DMS 273 treated with DMSO at 0.1 percent for 48 hours (cell line): ENCODE measurements around the gene PPP4R4.

ENCODE experiments used
- DNase-seq: peaks from one replicate; lab custom pipeline; 2025; lab: John Stamatoyannopoulos, UW

Gene PPP4R4, protein sequence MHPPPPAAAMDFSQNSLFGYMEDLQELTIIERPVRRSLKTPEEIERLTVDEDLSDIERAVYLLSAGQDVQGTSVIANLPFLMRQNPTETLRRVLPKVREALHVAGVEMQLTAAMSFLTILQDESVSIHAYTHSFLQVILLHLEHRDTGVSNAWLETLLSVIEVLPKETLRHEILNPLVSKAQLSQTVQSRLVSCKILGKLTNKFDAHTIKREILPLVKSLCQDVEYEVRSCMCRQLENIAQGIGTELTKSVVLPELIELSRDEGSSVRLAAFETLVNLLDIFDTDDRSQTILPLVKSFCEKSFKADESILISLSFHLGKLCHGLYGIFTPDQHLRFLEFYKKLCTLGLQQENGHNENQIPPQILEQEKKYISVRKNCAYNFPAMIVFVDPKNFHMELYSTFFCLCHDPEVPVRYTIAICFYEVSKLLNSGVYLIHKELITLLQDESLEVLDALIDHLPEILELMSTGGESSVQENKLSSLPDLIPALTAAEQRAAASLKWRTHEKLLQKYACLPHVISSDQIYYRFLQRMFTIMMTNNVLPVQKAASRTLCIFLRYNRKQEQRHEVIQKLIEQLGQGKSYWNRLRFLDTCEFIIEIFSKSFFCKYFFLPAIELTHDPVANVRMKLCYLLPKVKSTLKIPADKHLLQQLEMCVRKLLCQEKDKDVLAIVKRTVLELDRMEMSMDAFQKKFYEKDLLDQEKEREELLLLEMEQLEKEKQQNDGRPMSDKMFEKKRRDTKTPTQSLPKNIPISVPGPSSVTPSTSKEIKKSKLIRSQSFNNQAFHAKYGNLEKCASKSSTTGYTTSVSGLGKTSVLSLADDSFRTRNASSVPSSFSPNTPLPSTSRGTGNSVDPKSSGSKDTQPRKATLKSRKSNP

DNA sequence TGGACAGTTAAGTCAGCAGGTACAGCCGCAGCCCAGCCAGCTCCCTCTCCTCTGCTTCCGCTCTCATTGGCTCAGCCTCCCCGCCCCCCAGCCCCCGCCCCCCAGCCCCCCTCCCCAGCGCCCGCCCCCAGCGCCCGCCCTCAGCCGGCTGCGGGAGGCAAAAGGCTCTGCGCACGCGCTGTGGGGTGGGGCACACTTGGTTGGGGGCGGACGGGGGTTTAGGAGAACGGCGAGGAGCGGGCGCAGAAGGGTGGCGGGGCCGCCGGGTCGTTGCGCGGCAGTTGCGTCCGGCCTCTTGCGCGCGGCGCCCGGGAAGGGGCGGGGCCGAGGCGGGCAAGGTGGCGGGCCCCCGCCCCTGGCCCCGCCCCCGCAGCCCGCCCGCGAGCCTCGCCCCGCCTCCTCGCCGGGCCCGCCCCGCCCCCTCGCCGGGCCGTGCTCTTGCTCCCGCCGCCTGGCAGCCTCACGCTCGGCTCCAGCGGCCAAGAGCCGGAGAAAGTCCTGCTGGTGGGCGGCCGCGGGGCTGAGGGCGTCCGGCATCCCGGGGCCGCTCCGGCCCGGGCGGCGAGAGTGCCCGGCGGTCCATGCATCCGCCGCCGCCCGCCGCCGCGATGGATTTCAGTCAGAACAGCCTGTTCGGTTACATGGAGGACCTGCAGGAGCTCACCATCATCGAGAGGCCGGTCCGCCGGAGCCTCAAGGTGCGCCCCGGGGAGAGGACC lies at the start of gene PPP4R4:
PPP4R4 (plus strand) TSS at position 438 of the 719 bp plus-strand sequence; CDS start at position 582, 144 bp downstream.
- DNase-seq, result peak; percentile 72

DNA sequence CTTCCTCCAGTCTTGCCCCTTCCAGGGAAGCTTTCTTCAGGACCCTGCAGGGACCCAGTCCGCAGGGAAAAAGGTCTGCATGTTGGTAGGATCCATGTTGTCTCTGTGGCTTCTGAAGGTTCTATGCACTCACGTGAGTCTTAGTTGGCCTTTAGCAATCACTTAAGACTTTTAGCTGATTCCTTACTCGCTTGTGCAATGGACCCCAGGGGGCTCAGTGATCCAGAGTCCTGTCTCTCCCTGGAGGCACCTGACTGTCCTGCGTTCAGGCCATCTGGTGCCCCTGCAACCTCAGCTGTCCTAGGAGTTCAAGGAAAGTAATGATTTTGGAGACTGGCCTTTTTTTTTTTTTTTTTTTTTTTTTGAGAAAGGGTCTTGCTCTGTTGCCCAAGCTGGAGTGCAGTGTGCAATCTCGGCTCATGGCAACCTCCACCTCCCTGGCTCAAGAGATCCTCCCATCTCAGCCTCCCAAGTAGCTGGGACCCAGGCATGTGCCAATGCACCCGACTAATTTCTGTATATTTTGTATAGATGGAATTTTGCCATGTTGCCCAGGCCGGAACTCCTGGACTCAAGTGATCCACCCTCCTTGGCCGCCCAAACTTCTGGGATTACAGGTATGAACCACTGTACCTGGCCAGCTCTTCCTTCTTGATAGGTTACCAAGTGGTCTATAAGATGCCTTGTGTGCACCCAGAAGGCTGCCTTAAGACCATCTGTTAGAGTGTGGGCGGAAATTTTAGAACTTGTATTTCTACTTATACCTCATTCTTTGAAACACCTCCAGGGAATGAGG lies 49.3 kb upstream of the PPP4R4 start:
- no peak for DNase-seq

DNA sequence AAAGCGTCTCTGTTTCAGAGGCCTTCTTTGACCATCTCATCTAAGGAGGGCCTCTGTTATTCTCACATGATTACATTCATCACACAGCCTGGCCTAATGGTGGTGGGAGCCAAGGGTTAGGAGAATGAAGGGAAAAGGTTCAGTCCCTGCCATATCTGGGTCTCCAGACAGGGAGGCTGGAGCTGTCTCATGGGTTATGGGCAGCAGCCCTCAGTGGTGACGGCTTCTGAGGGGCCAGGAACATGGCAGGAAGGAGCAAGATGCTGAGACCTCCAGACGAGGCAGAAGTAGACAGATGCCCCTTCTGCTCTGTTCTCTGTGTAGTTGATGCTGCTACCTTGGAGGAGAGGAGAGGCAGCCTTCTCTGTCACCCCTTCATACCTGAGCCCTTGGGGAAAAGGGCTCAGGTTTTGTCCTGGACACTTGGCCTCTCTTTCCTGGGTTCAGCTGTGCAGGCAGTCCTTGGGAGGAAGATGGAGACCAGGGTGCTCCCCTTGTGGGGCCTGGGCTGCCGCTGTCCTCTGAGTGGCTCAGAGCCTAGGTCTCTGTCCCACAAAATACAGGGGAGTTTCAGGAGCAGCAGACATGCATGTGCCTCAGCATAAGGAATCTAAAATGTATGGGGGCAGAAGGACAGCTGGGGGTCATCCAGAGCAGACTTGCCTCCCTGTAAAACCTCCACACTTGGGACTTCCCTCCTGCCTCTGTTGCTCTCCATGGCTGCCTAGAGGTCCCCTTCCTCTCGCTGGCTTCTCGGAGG lies 48.3 kb upstream of the PPP4R4 start:
- no peak for DNase-seq

DNA sequence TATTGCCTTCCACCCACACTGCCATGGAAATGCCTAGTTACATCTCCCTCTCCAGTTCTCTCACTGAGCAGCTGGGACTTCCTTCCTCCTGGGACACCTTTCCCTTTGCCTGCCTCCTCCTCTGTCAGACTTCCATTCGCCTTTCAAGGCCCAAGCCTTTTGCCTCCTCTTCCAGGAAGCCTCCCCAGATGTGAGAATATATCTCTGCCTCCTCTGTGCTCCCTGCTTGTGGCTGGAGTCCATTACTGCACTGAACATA lies 47.8 kb upstream of the PPP4R4 start:
- no peak for DNase-seq

DNA sequence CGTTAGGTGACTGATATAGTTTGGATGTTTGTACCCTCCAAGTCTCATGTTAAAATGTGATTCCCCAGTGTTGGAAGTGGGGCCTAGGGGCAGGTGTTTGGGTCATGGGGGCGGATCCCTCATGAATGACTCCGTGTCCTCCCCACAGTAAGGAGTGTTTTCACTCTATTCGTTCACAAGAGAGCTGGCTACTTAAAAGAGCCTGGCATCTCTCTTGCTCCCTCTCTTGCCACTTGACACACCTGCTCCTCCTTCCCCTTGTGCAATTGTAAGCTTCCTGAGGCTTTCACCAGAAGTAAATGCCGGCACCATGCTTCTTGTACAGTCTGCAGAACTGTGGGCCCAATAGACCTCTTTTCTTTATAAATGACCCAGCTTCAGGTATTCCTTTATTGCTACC lies 47.3 kb upstream of the PPP4R4 start:
- DNase-seq, result no peak

DNA sequence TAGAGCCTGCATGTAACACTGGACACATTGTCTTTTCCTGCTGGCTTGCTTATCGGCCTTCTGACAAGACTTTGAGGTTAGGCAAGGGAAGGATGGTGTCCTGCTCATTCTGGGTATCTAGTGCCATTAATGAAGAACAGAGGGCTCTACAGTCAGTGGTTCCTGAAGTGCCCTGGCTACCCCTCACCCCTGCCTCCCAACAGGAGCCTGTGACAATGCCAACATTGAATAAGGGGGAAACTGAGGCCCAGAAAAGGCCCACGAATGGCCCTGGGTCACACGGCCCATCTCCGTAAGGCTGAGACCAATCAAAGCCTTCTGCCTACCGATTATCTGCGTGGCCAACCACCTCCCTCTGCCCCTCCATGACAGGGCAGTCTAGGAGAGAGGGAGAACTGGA lies 46.8 kb upstream of the PPP4R4 start:
- DNase-seq, result no peak

DNA sequence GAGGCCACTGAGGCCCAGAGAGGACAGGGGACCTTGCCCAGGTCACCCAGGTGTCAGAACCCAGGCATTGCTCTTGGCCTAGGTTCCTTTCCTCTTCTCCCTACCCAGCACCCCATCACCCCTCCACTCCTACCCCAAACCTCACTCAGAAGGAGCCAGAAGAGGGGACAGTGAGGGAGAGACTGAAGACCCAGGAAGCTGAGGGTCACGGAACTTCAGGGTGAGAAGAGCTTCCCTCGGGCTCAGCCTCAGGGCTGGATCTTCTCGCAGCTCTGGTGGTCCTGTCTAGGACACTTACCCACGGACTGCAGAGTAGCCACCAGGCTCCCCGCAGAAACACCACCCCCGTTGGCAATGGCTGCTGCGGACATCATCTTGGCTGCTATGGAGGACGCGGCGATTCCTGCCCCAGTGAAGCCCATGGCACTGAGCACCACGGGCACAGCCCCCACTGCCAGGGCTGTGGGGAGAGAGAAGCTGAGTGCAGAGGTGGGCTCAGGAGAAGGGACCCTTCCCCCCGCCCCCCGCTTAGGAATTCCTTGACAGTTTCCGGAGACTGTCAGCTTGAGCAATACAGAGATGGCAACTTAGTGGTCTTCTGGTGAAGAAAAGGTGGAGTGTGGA lies 45.8 kb upstream of the PPP4R4 start:
- DNase-seq, result no peak

DNA sequence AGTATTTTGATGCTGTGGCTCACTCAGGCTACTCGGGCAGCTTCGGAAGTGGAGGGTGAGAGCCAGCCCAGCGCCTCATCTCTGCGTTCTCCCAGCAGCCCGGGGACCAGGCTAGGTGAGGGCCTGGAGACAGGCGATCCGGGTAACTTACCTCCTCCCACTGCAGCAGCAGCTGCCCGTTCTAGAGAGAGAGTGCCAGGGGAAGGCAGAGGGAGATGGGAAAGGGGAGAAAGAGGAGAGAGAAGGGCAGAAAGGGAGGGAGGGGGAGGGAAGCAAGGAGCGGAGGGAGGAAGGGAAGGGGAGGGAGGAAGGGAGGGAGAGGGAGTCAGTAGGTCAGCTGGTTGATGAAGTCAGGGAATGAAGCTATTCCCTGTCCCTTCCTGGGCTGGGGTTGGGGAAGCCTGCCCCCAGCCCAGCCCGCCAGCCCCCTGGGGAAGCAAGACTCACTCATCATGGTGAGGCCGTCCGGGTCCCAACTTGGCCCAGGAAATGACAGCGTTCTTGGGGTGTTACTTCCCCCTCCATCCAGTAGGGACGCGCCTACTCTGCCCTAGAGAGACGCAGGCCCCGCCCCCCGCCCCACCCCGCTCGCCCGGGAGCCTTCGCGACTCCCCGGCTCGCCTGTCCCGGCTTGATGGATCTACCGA lies 44.9 kb upstream of the PPP4R4 start, which contains the start of gene IFI27L2:
IFI27L2 (minus strand) TSS at position 494 of the 647 bp plus-strand sequence; CDS start at position 454, 40 bp downstream.
- no peak for DNase-seq

DNA sequence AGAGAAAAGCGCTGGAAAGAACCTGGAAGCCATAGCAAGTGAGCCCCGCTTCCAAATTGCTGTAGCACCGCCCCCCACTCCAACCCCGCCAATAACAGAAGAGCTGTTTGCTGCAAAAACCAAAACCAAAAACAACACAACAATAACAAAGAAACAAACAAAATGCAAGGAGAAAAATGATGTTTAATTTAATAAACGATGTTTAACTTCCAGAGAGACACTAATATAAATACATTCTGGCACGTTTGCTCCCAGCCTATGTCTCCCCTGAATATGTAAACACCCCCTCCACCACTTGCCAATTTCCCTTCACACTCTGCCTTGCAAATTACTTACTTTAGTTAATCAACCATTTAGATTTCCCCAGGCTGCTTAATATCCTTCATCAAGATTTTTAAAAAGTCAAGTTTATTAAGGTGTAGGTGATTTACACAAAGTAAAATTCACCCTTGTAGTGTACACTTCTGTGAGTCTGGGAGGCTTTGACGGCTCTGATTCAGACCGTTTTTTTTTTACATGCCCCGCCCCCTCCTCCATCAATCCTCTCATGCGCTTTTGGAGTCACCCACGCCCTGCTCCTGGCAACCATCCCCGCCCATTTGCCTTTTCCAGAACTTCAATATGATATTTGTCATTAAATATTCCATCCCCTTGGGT lies 44.2 kb upstream of the PPP4R4 start:
- DNase-seq, result peak; percentile 63

DNA sequence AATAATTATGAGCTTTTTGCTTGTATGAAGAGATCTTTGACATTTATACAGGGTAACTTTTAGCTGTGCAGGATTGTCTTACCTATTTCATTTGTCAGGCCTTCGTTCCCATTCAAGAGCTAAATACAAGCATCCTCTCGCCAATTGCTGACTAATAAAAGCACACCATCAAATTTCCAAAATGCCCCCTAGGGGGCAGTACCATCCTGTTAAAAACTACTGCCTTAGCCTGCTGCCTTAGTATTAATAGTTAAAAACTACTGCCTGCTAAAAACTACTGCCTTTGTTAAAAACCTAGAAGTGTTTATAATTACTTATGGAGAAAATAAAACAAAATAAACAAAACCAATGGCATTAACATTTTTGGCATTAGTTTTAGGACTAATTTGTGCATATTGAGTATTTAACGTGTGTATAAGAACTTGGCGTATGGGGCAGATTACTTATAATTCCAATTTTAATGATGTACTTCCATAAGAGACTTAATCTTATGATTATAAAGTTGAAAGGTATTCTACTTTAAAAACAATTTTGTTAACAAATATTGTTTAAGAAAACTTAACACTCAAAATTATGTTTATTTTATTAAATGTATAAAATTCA lies 41.7 kb upstream of the PPP4R4 start:
- peak; percentile 56 for DNase-seq

DNA sequence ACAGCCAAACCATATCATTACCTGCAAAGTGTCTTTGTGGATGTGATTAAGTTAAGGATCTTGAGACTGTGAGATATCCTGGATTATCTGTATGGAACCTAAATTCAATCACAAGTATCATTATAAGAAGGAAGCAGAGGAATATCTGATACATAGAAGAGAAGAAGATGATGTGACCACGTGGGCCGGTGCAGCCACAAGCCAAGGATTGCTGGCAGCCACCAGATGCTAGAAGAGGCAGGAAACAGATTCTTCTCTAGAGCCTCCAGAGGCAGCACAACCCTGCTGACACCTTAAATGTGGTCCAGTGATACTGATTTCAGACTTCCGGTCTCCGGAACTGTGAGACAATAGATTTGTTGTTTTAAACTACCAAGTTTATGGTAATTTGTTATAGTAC lies 38.6 kb upstream of the PPP4R4 start:
- DNase-seq, result no peak

DNA sequence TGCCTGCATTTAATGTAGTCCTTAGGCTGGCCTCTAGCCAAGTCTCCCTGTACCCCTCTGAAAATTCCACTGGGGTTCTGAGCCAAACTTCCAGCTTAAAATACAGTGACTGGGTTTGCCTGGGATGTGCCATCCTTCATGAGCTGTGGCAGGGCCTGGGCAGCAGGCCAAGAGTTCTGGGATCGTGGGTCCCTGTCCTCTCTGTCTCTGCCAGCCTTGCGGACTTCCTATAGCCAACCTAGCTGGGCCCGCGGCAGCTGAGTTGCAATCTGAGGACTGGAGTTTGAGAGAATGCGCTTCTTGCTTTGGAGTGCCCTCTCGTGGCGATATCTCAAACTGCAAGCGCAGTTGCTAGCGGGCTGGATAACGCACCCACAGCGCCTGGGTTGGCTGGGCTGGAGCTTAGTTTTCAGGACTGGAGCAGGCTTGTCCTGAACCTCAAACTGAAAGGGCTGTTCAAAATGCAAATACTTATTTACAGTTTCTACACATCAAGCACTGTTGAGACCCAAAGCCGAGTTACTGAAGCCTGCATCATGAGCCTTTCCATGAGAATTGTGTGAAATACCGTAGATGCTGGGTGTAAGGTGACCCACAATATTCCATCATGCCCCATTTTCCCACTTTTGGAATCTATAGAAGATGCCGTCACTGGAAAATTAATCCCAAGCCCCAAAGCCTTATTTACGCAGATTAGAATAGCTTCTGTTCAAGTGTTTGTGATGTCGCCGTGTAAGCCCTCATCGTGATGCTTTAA lies 37.4 kb upstream of the PPP4R4 start:
- DNase-seq, result peak; percentile 39

DNA sequence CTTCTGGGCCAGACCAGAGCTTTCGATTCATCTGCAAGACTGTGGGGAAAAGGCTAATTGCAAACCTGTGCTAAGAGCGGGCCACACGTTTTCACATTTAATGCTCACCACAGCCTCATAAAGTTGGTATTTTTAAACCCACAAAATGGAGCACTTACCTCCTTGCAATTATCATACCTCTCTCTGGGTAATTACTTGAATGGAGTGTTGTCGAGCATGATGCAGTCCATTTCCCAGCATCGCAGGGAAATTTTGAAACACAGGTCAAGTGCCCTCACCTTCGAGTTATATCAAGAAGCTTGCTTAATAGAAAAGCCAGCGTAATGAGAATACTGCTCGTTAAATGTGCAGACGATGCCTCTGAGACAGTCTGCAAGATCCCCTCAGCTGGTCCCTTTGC lies 35.9 kb upstream of the PPP4R4 start:
- DNase-seq, result no peak

DNA sequence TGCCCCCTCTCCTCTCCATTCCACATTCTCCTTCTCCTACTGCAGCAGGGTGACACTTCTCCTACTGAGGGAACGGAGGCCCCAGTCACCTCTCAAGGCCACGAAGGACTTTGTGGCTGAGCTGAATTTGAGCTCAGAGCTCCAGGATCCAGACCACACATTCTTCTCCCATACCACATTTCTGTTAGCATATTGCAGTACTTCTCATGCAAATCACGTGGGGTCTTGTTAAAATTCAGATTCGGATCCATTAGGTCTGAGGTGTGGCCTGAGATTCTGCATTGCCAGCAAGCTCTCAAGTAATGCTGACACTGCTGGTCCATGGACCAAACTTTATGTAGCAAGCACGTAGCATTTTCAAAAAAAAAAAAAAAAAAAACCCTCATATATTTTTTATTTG lies 35.1 kb upstream of the PPP4R4 start:
- DNase-seq, result no peak

DNA sequence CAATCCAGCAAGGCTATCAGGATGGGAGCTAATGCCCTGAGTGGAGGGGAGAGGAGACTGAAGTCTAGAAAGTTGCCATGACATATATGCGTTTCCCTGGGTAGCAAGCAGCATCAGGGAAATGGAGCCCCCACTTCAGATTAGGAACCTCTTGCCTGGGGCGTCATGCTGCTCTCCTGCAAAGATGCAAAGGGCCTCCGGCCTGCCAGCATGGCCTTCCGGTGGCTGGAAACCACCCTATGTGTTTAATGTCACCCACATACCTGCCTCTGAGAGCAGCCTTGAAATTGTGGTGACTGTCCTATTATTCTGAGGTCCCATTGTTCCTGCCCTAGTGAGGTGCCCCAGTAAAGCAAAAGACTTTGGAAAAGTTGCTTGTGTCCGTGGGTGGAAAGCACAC lies 34.7 kb upstream of the PPP4R4 start:
- no peak for DNase-seq

DNA sequence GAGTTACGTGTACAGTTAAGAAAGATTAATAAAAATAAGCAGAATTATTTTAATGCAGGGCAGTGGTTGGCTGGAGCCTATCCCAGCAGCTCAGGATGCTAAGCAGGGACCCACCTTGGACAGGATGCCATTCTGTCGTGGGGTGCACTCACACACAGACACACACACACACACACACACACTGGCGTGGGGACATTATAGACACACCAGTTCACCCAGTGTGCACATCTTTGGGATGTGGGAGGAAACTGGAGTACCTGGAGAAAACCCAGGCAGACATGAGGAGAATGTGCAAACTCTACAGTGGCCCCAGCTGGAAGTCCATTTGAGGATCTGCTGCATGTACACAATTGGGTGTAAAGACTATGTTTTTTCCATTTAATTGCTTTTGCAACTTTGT lies 31.9 kb upstream of the PPP4R4 start:
- no peak for DNase-seq

DNA sequence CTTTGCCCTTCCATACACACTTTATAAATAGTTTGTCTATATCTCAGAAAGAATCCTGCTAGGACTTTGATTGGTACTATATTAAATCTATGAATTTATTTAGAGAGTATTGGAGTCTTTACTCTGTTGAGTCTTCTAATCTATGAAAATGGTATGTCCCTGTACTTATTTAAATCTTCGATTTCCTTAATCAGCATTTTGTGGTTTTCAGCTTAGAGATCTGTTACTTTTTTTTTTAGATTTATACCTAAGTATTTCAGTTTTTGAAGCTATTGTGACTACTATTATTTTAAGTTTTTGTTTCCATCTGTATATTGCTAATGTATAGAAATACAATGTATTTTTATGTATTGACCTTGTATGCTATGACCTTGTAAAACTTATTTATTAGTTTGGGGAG lies 31.3 kb upstream of the PPP4R4 start:
- DNase-seq, result no peak

DNA sequence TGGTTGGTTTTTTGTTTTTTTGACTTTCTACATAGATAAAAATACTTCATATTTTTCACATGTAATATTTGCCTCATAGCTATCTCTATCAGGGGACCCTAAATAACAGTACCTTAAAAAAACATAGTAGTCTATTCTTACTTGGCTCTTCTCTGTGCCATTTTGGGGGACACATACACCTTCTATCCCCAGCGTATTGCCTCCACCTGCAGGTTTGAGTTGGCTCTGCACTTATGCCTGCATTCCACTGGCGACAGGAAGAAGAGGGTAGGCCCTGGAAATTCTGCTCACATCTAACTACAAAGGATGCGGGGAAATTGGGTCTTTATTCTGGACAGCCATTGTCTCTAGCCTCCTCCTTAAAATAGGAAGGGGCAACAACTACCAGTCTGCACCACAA lies 30.9 kb upstream of the PPP4R4 start:
- no peak for DNase-seq
